Endometrial microvascular endothelial cells (primary cell): ENCODE results near the gene HID1. TPM values are rescaled to one million over a fixed set of nuclear protein-coding genes. Genes with fewer than 3 reads are reported as not detected.

Experiments
- in situ Hi-C: cut with HindIII; loops from 2 replicates; pipeline ENCODE4 v1.10.0; 2017; ENCODE audit warnings: low sequenced_read_pairs, low pct_unique_long_range_greater_than_20kb; ENCODE audit errors: inconsistent ontology term
- total RNA-seq: library from RNA; depleted of rRNA; stranded (reverse); fragments of >200 nt; gene quantifications from one replicate; pipeline ENCODE4 v1.2.3, GENCODE V29; 2015; ENCODE audit errors: inconsistent ontology term

The HID1 gene
- total RNA-seq, 1 donor from 2014 or later = 5.2 TPM

- in situ Hi-C loops = no loop called here
Observed at GRCh38 chr17:74954115-74954514, 18.4 kb downstream of the HID1 start.

GRCh38 chr17:74953134-74953687, 19.3 kb downstream of the HID1 start:
- in situ Hi-C loops = no loop called here

GRCh38 chr17:74952431-74953133, 20.0 kb downstream of the HID1 start:
- in situ Hi-C loops = no loop called here

- in situ Hi-C loops = no loop called here
Observed at GRCh38 chr17:74951680-74952421, 20.7 kb downstream of the HID1 start.

- in situ Hi-C loops = no loop called here
Observed at GRCh38 chr17:74951065-74951464, 21.5 kb downstream of the HID1 start.

GRCh38 chr17:74950207-74950606, 22.4 kb downstream of the HID1 start:
- in situ Hi-C loops = no loop called here

GRCh38 chr17:74949455-74950115, 23.0 kb downstream of the HID1 start:
- in situ Hi-C loops = no loop called here

- in situ Hi-C loops = no loop called here
Observed at GRCh38 chr17:74947041-74947754, 25.4 kb downstream of the HID1 start.

GRCh38 chr17:74946641-74947040, 25.9 kb downstream of the HID1 start:
- in situ Hi-C loops = no loop called here

- in situ Hi-C loops = no loop called here
Observed at GRCh38 chr17:74945543-74945942, 27.0 kb downstream of the HID1 start.

- in situ Hi-C loops = no loop called here
Observed at GRCh38 chr17:74943808-74944522, 28.6 kb downstream of the HID1 start.

- in situ Hi-C loops = no loop called here
Observed at GRCh38 chr17:74941128-74941725, 31.3 kb downstream of the HID1 start.

GRCh38 chr17:74939534-74939933, 33.0 kb downstream of the HID1 start:
- in situ Hi-C loops = no loop called here

GRCh38 chr17:74938194-74938950, 34.2 kb downstream of the HID1 start:
- in situ Hi-C loops = no loop called here

GRCh38 chr17:74937064-74938051, 35.2 kb downstream of the HID1 start:
- in situ Hi-C loops = no loop called here

- in situ Hi-C loops = no loop called here
Observed at GRCh38 chr17:74936470-74936799, 36.1 kb downstream of the HID1 start.
